H9 (cell line): Measurements from ENCODE around the gene ABHD15. TPM values are rescaled to one million over a fixed set of nuclear protein-coding genes. Genes with fewer than 3 reads are reported as not detected.
"Not testable (repeated sequence)": the region's sequence is repeated elsewhere in the genome, so short reads cannot be mapped to it uniquely, and the experiment has no call there.

Experiments
- DNase-seq: peaks from one replicate; pipeline ENCODE4 v3.0.0-alpha.2; 2017
- H2AFZ ChIP-seq: one replicate; pipeline ENCODE4 v1.6.1; 2013; ENCODE audit warnings: mild to moderate bottlenecking, low read length, control low read depth, moderate library complexity
- H2AK5ac ChIP-seq: 2 replicates; pipeline ENCODE4 v1.6.1; 2013; ENCODE audit warnings: low read length, control low read depth, mixed read lengths; ENCODE audit not compliant: insufficient read length
- H2BK120ac ChIP-seq: one replicate; pipeline ENCODE4 v1.6.1; 2013; ENCODE audit warnings: low read depth, mild to moderate bottlenecking, low read length, control low read depth, inconsistent platforms; ENCODE audit not compliant: poor library complexity, severe bottlenecking
- H2BK12ac ChIP-seq: 2 replicates; pipeline ENCODE4 v1.6.1; 2013; ENCODE audit warnings: low read length, control low read depth, mixed read lengths, low read depth; ENCODE audit not compliant: insufficient read length
- H2BK15ac ChIP-seq: 2 replicates; pipeline ENCODE4 v1.6.1; 2013; ENCODE audit warnings: low read depth, low read length, control low read depth
- H2BK20ac ChIP-seq: one replicate; pipeline ENCODE4 v1.6.1; 2013; ENCODE audit warnings: low read depth, mild to moderate bottlenecking, low read length, control low read depth, inconsistent platforms; ENCODE audit not compliant: poor library complexity, severe bottlenecking
- H2BK5ac ChIP-seq: 2 replicates; pipeline ENCODE4 v1.6.1; 2013; ENCODE audit warnings: low read length, control low read depth, mixed read lengths; ENCODE audit not compliant: insufficient read length
- H3K14ac ChIP-seq: 2 replicates; pipeline ENCODE4 v1.6.1; 2013; ENCODE audit warnings: low read length, control low read depth; ENCODE audit not compliant: insufficient read depth
- H3K18ac ChIP-seq: 2 replicates; pipeline ENCODE4 v1.6.1; 2013; ENCODE audit warnings: low read depth, mild to moderate bottlenecking, mixed read lengths, low read length, control low read depth; ENCODE audit not compliant: insufficient read length
- H3K23ac ChIP-seq: 2 replicates; pipeline ENCODE4 v1.6.1; 2013; ENCODE audit warnings: low read length, control low read depth, mixed read lengths, low read depth; ENCODE audit not compliant: insufficient read length
- H3K23me2 ChIP-seq: 2 replicates; pipeline ENCODE4 v1.6.1; 2013; ENCODE audit warnings: low read depth, mild to moderate bottlenecking, mixed read lengths, low read length, control low read depth; ENCODE audit not compliant: insufficient read length, poor library complexity, severe bottlenecking
- H3K27ac ChIP-seq: 2 replicates; pipeline ENCODE4 v1.5.1; 2013; ENCODE audit warnings: low read length, control low read depth, mixed read lengths, low read depth; ENCODE audit not compliant: insufficient read length
- H3K27me3 ChIP-seq: 2 replicates; pipeline ENCODE4 v1.6.1; 2013; ENCODE audit warnings: low read length, control low read depth, inconsistent platforms; ENCODE audit not compliant: insufficient read depth
- H3K4ac ChIP-seq: 2 replicates; pipeline ENCODE4 v1.6.1; 2013; ENCODE audit warnings: low read depth, mild to moderate bottlenecking, control low read depth, inconsistent platforms, low read length, moderate library complexity
- H3K4me1 ChIP-seq: 2 replicates; pipeline ENCODE4 v1.6.1; 2013; ENCODE audit warnings: low read length, control low read depth, inconsistent platforms; ENCODE audit not compliant: insufficient read depth
- H3K4me2 ChIP-seq: 2 replicates; pipeline ENCODE4 v1.6.1; 2013; ENCODE audit warnings: low read length, control low read depth, mixed read lengths; ENCODE audit not compliant: insufficient read length, insufficient read depth
- H3K56ac ChIP-seq: 2 replicates; pipeline ENCODE4 v1.6.1; 2013; ENCODE audit warnings: low read depth, mild to moderate bottlenecking, mixed read lengths, low read length, control low read depth; ENCODE audit not compliant: insufficient read length
- H3K79me1 ChIP-seq: 2 replicates; pipeline ENCODE4 v1.6.1; 2013; ENCODE audit warnings: low read depth, mild to moderate bottlenecking, moderate library complexity, low read length, control low read depth, inconsistent platforms; ENCODE audit not compliant: insufficient read depth, poor library complexity, severe bottlenecking
- H3K79me2 ChIP-seq: 2 replicates; pipeline ENCODE4 v1.6.1; 2013; ENCODE audit warnings: low read length, control low read depth, inconsistent platforms; ENCODE audit not compliant: insufficient read depth
- H3K9ac ChIP-seq: 2 replicates; pipeline ENCODE4 v1.6.1; 2013; ENCODE audit warnings: low read length, control low read depth, mixed read lengths; ENCODE audit not compliant: insufficient read length; ENCODE audit errors: extremely low read depth
- H3K9me3 ChIP-seq: one replicate; pipeline ENCODE4 v1.6.1; 2013; ENCODE audit warnings: low read depth, low read length, inconsistent platforms; ENCODE audit not compliant: control insufficient read depth
- H3T11ph ChIP-seq: one replicate; pipeline ENCODE4 v1.6.1; 2013; ENCODE audit warnings: mild to moderate bottlenecking, low read length, control low read depth, inconsistent platforms
- H4K20me1 ChIP-seq: one replicate; pipeline ENCODE4 v1.6.1; 2013; ENCODE audit not compliant: control insufficient read depth, insufficient read length, insufficient read depth
- H4K5ac ChIP-seq: 2 replicates; pipeline ENCODE4 v1.6.1; 2013; ENCODE audit warnings: low read depth, mild to moderate bottlenecking, mixed read lengths, low read length, control low read depth; ENCODE audit not compliant: insufficient read length
- H4K8ac ChIP-seq: replicated peaks from 2 replicates; pipeline ENCODE4 v1.6.1; 2013; ENCODE audit warnings: low read length, control low read depth, mixed read lengths, low read depth; ENCODE audit not compliant: insufficient read length
- H4K91ac ChIP-seq: 2 replicates; pipeline ENCODE4 v1.6.1; 2013; ENCODE audit warnings: low read depth, mild to moderate bottlenecking, moderate library complexity, mixed read lengths, low read length, control low read depth; ENCODE audit not compliant: insufficient read length
- H3K27ac Mint-ChIP-seq, 3 experiments: 2 replicates in 2 of 3; 3 replicates in 1 of 3; pipeline ENCODE4 v1.8.0; 2020 to 2021; ENCODE audit warnings: mixed read lengths in 3 of 3, mild to moderate bottlenecking in 1 of 3, moderate library complexity in 1 of 3
- H3K27me3 Mint-ChIP-seq: 2 replicates; pipeline ENCODE4 v1.8.0; 2021; ENCODE audit warnings: low read depth, mild to moderate bottlenecking, moderate library complexity, mixed read lengths
- H3K36me3 Mint-ChIP-seq, 3 experiments: 2 replicates in 2 of 3; 3 replicates in 1 of 3; pipeline ENCODE4 v1.8.0; 2020 to 2021; ENCODE audit warnings: low read depth in 3 of 3, mixed read lengths in 3 of 3; ENCODE audit not compliant: insufficient read depth in 1 of 3
- H3K4me1 Mint-ChIP-seq, 2 experiments: 2 replicates each; pipeline ENCODE4 v1.8.0; 2020; ENCODE audit warnings: mixed read lengths in 2 of 2
- H3K4me3 Mint-ChIP-seq, 2 experiments: 2 replicates in 1 of 2; 3 replicates in 1 of 2; pipeline ENCODE4 v1.8.0; 2020 to 2021; ENCODE audit warnings: mild to moderate bottlenecking in 2 of 2, mixed read lengths in 2 of 2, moderate library complexity in 1 of 2
- H3K9me3 Mint-ChIP-seq, 2 experiments: 2 replicates in 1 of 2; 3 replicates in 1 of 2; pipeline ENCODE4 v1.8.0; 2020; ENCODE audit warnings: mild to moderate bottlenecking in 2 of 2, mixed read lengths in 2 of 2, moderate library complexity in 1 of 2
- WGBS: extraction: QIAGEN DNeasy Blood & Tissue Kit; methylation state at CpG from one replicate; pipeline ENCODE4 v1.1.7; 2013; ENCODE audit warnings: missing lambda C conversion rate, low lambda C conversion rate, mixed read lengths; ENCODE audit not compliant: insufficient read length; ENCODE audit errors: extremely low coverage; 5-methylcytosine and 5-hydroxymethylcytosine counted together
- total RNA-seq: library from RNA; stranded (reverse); gene quantifications from 2 replicates; pipeline ENCODE4 v1.2.1, GENCODE V29; 2021
- TF ChIP-seq, protein P1 (sequence below): fragments of 200-600 bp; sonication (generic); conservative IDR thresholded peaks from 3 replicates; pipeline ENCODE4 v1.8.0; 2021; ENCODE audit warnings: antibody characterized with exemption, mild to moderate bottlenecking

Gene ABHD15
- total RNA-seq, 1 experiment from 2014 or later: 2.5 TPM

- H2BK120ac ChIP-seq: no peak overlapping the region
Observed at GRCh38 chr17:29559640-29560039, 7.2 kb downstream of the ABHD15 start.

DNA sequence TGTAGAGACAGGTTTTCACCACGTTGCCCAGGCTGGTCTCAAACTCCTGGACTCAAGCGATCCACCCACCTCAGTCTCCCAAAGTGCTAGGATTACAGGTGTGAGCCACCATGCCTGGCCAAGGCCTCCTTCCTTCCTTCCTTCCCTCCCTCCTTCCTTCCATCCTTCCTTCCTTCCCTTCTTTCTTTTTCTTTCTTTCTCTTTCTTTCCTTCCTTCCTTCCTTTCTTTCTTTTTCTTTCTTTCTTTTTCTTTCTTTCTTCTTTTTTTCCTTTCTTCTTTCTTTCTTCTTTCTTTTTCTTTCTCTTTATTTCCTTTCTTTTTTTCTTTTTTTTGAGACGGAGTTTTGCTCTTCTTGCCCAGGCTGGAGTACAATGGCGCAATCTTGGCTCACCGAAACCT is 8.7 kb downstream of the ABHD15 start:
- H3K9ac ChIP-seq, H2AK5ac ChIP-seq, H2BK5ac ChIP-seq, H4K5ac ChIP-seq, H4K20me1 ChIP-seq, H3K4me3 Mint-ChIP-seq, DNase-seq, H3K23me2 ChIP-seq, H2BK20ac ChIP-seq, H3K9me3 Mint-ChIP-seq, H3K79me1 ChIP-seq, H3K14ac ChIP-seq, H2BK120ac ChIP-seq, H3K27ac ChIP-seq, H3K36me3 Mint-ChIP-seq, H3T11ph ChIP-seq, H3K4me1 ChIP-seq, H3K4me1 Mint-ChIP-seq, H3K18ac ChIP-seq, H3K9me3 ChIP-seq, H3K27ac Mint-ChIP-seq, H3K56ac ChIP-seq, H3K27me3 ChIP-seq, H3K79me2 ChIP-seq, H3K4ac ChIP-seq, H2BK15ac ChIP-seq, H2BK12ac ChIP-seq, H2AFZ ChIP-seq, H3K23ac ChIP-seq, H4K91ac ChIP-seq, H3K4me2 ChIP-seq, H4K8ac ChIP-seq: not testable (repeated sequence)
- no CpG with 5 or more reads among the region's 5 CpGs for WGBS
- H3K27me3 Mint-ChIP-seq: peaks cover 16% of the 10 kb centered on the region

More at GRCh38 chr17:29559640-29560039, 7.2 kb downstream of the ABHD15 start:
- H3K27ac ChIP-seq: no peak overlapping the region
- H4K91ac ChIP-seq: no peak overlapping the region
- H3K14ac ChIP-seq: no peak overlapping the region
- H3T11ph ChIP-seq: no peak overlapping the region
- no peaks in the 10 kb centered on the region for H3K23me2 ChIP-seq
- TF ChIP-seq, protein P1, sequence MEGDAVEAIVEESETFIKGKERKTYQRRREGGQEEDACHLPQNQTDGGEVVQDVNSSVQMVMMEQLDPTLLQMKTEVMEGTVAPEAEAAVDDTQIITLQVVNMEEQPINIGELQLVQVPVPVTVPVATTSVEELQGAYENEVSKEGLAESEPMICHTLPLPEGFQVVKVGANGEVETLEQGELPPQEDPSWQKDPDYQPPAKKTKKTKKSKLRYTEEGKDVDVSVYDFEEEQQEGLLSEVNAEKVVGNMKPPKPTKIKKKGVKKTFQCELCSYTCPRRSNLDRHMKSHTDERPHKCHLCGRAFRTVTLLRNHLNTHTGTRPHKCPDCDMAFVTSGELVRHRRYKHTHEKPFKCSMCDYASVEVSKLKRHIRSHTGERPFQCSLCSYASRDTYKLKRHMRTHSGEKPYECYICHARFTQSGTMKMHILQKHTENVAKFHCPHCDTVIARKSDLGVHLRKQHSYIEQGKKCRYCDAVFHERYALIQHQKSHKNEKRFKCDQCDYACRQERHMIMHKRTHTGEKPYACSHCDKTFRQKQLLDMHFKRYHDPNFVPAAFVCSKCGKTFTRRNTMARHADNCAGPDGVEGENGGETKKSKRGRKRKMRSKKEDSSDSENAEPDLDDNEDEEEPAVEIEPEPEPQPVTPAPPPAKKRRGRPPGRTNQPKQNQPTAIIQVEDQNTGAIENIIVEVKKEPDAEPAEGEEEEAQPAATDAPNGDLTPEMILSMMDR: no peak
- Mint-ChIP-seq H3K4me1 (no peaks in the 10 kb centered on the region), H3K9me3 (no peaks in the 10 kb centered on the region), H3K27ac (no peak overlapping the region), H3K27me3 (peaks cover 21% of the 10 kb centered on the region), H3K36me3 (no peaks in the 10 kb centered on the region), H3K4me3 (no peak overlapping the region)
- no peak overlapping the region for H3K23ac ChIP-seq
- H3K4me1 ChIP-seq: no peaks in the 10 kb centered on the region
- H3K4ac ChIP-seq: no peak overlapping the region
- no peak overlapping the region for H2BK20ac ChIP-seq
- H2BK15ac ChIP-seq: no peak overlapping the region
- H3K79me1 ChIP-seq: no peaks in the 10 kb centered on the region
- no peak overlapping the region for H3K18ac ChIP-seq
- no peak overlapping the region for H3K9ac ChIP-seq
- H2BK5ac ChIP-seq: no peak overlapping the region
- DNase-seq: no peak
- no peak overlapping the region for H3K4me2 ChIP-seq
- no peaks in the 10 kb centered on the region for H3K79me2 ChIP-seq
- no CpG with 5 or more reads among the region's 2 CpGs for WGBS
- H4K20me1 ChIP-seq: no peaks in the 10 kb centered on the region
- H4K8ac ChIP-seq: no peak overlapping the region
- no peak overlapping the region for H2AK5ac ChIP-seq
- H2BK12ac ChIP-seq: no peak overlapping the region
- H3K9me3 ChIP-seq: no peaks in the 10 kb centered on the region
- peaks cover under 1% of the 10 kb centered on the region; the same call in 1 of the 2 replicates for H3K27me3 ChIP-seq
- no peak overlapping the region for H3K56ac ChIP-seq
- no peak overlapping the region for H2AFZ ChIP-seq
- no peak overlapping the region for H4K5ac ChIP-seq
